ENCODE results near the gene PAAF1. TPM values are rescaled to one million over a fixed set of nuclear protein-coding genes. Genes with fewer than 3 reads are reported as not detected.
A peak's percentile ranks its signal among the peaks of the same experiment; 100 is the strongest.

Gene PAAF1
- polyA plus RNA-seq (ENCODE audit: insufficient read length in 4 of 4), result 10 to 100 TPM; 27.8 to 41.2 (median 31.6) TPM

GRCh38 chr11:73876424-73877310 lies at the start of gene PAAF1, which contains the start of gene COA4:
TSS of gene PAAF1 (plus strand) at chr11:73876999. CDS start at chr11:73877022, 23 bp downstream.
TSS of gene COA4 (minus strand) at chr11:73876846. CDS start at chr11:73873378, 3,468 bp downstream.
- DNase-seq (ENCODE audit: low read depth in 4 of 4, low spot score in 2 of 4), result peak; percentile 94 to 98 (median 94)

- DNase-seq (ENCODE audit: low read depth in 4 of 4, low spot score in 2 of 4), result no peak
Observed at GRCh38 chr11:73830261-73830660, 46.5 kb upstream of the PAAF1 start.

DNA sequence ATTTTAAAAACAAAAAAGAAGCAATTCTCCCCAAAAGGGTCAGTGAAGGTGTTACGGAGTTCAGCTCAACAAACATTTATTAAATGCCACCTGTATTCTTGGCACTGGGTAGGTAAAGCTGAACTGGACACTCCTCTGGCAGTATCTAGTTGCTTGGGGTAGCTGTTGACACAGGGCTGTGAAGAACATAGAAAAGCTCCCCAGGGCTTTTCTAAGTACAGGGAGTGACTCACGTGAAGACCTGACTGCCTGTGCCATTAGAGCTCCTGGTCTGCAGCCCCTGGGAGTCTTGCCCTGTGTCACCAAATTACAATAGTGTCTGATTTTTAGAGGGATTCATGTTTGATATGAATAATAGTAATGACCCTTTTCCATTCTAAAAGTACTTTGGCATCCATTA lies 43.7 kb upstream of the PAAF1 start:
- DNase-seq (ENCODE audit: low read depth in 4 of 4, low spot score in 2 of 4), result no peak

- DNase-seq (ENCODE audit: low read depth in 4 of 4, low spot score in 2 of 4), result no peak
Observed at GRCh38 chr11:73838443-73839122, 38.2 kb upstream of the PAAF1 start.

- no peak for DNase-seq (ENCODE audit: low read depth in 4 of 4, low spot score in 2 of 4)
Observed at GRCh38 chr11:73839123-73839457, 37.7 kb upstream of the PAAF1 start.

DNA sequence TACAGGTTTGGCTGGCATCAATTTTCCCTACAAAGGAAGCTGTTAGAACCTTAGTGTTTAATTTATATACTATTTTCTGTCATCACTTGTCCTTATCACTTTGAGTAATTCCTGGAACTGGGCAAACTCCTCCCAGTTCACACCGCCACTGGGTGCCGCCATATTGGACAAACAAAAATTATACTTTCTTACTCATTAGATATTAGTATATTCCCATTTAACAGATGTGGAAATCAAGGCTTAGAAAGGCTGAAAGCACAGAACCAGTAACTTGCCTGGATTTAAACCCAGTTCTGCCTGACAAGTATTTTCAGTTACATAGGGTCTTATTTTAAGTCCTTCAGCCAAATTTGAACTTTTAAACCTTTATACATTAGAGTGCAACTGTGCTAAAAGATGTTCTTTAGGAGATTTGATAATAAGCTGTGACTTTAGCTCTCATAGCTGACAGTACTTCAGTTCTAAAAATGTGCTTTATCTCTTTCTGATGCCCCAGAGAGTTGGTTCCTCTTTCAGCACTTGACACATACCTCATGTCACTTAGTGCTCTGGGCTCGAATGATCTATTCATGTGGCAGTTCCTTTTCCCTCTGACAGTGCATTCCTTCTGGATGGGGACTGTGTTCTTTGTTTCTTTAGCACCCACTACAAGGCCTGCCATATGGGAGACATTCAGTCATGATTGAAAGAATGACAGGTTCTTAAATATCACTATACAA lies 25.6 kb upstream of the PAAF1 start:
- no peak for DNase-seq (ENCODE audit: low read depth in 4 of 4, low spot score in 2 of 4)

DNA sequence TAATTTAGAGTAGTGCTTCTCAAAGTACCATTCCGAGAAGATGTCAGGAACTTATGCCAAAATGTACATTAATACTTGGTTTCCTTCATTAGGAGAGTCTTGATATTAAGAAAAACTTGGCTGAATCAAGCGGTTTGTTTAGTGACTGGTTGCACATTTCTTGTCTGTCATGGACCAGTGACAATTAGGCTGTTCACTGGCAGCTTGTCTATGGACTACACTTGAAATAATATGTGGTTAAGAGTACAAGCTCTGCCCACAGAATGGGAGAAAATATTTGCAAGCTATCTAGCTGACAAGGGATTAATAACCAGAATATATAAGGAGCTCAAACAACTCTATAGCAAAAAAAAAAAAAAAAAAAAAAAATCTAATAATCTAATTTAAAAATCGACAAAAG lies 24.8 kb upstream of the PAAF1 start:
- no peak for DNase-seq (ENCODE audit: low read depth in 4 of 4, low spot score in 2 of 4)

- no peak for DNase-seq (ENCODE audit: low read depth in 4 of 4, low spot score in 2 of 4)
Observed at GRCh38 chr11:73854680-73855079, 22.1 kb upstream of the PAAF1 start.

DNA sequence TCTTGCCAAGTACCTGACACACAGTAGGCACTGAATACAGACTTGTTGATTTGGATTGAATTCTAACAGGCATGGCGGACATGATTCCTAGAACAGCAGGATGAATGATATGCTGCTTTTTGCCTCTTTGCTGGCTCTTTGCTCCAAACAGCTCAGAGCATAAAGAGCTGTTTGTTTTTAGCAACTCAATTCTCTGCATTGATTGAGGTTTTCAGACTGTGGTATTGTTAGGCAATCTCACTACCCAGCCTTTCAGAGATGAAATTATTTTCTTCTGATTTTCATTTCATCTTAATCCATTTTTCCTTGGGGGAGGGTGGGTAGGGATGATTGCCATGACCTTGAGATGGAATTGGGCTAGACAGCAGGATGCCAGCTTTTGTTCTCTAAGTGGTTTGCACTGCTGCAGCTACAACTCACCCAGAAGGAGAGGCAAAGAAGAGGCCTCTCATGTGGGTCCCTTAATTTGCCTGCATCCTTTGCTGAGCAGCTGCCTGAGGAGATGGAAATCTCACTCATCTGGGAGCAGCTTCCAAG lies 20.7 kb upstream of the PAAF1 start:
- DNase-seq (ENCODE audit: low read depth in 4 of 4, low spot score in 2 of 4), result no peak

DNA sequence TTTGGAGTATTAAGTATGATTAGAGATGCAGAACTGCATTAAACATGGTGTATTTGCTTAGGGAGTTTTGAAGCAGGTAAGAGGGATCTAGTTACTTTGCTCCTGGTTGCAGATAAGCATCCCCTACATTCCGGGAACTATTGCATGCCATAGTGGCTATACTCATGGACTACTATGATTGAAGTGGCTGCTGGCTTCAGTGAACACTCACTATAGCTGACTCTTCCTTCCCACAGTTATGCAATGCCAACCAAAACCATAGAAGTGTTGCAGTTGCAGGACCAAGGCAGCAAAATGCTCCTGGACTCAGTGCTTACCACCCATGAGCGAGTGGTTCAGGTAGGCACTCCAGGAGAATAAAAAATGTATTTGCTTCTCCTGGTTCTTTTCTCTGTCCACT lies 17.1 kb upstream of the PAAF1 start:
- DNase-seq (ENCODE audit: low read depth in 4 of 4, low spot score in 2 of 4), result no peak

- DNase-seq (ENCODE audit: low read depth in 4 of 4, low spot score in 2 of 4), result no peak
Observed at GRCh38 chr11:73860202-73860601, 16.6 kb upstream of the PAAF1 start.

- no peak for DNase-seq (ENCODE audit: low read depth in 4 of 4, low spot score in 2 of 4)
Observed at GRCh38 chr11:73862986-73863385, 13.8 kb upstream of the PAAF1 start.

GRCh38 chr11:73866095-73866579 lies 10.7 kb upstream of the PAAF1 start:
- DNase-seq (ENCODE audit: low read depth in 4 of 4, low spot score in 2 of 4), result no peak

DNA sequence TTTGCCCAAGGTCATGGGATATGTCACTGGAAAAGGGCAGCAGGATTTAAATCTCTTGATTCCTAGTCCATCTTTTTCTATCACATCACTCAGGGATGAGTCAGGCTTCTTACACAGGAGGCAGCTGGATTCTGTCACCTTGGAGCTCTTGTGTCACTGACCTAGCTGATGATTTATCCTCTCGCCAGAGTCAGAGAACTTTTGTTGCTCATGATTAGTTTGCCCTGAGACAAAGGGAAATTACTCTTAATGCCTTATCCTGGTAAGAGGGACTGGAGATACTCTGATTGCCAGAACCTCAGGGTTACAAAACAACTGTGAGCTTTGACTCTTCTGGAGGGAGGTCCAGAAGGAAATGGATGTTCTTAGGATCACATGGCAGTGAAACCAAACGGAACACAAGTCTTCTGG lies 10.2 kb upstream of the PAAF1 start:
- DNase-seq (ENCODE audit: low read depth in 4 of 4, low spot score in 2 of 4), result peak in 2 of 4 donors; percentile 15 to 41

DNA sequence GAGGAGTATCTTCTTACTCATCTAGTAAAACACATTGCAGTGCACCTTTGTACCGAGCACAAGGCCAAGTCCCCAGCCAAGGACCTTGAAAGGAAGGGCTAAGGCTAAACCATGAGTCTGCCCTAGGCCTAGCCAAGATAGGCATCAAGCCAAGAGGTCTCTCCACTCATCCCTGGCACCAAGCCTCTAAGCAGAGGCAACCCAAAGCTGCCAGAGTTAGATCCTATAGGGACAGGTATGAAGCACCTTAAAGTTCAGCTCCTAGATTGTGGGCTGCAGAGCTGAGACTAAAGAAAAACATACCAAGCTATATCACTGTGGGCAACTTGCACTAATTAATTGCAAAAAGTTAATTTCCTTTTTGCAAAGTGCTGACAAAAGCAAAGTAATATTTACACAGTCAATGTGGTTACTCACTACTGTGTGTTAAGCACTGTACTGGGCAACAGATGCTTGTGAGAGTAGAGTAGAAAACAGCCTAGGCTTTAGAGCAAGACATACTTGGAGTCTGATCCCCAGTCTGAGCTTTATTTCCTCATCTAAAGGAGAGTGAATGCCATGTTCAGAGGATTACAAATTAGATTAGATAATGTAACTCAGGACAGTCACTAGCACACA lies 7.4 kb upstream of the PAAF1 start:
- no peak for DNase-seq (ENCODE audit: low read depth in 4 of 4, low spot score in 2 of 4)

DNA sequence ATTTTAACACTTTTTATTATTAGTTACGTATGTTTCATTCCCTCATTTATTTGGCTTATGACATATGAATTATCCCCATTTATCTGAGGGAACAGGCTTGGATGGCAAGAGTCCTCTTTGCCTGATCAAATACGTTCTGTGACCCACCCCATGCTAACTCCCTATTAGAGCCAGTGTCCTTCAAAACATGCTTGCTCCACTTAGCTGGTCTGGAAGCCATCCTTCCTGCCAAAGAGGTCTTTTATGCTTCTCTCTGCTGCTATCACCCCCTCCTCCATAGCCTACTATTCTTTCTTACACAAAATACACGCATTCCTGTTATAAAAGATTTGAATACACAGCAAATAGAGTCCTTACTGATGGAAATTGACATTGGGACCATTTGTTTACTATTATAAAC lies 6.5 kb upstream of the PAAF1 start:
- no peak for DNase-seq (ENCODE audit: low read depth in 4 of 4, low spot score in 2 of 4)

- DNase-seq (ENCODE audit: low read depth in 4 of 4, low spot score in 2 of 4), result no peak
Observed at GRCh38 chr11:73872749-73873357, 3.9 kb upstream of the PAAF1 start.

GRCh38 chr11:73875380-73875779 lies 1.4 kb upstream of the PAAF1 start:
- DNase-seq (ENCODE audit: low read depth in 4 of 4, low spot score in 2 of 4), result no peak

GRCh38 chr11:73875840-73876239 lies 959 bp upstream of the PAAF1 start:
- DNase-seq (ENCODE audit: low read depth in 4 of 4, low spot score in 2 of 4), result no peak

GRCh38 chr11:73878771-73879170 lies 2.0 kb downstream of the PAAF1 start:
- no peak for DNase-seq (ENCODE audit: low read depth in 4 of 4, low spot score in 2 of 4)
